SU-DHL-6 (cell line): Measurements from ENCODE around the gene SNX1.

Experiments
- EZH2phosphoT487 ChIP-seq: fragments of 200-600 bp; sonication (generic), shearing (Covaris generic); conservative IDR thresholded peaks from 2 replicates; pipeline ENCODE4 v1.6.1; 2018; ENCODE audit warnings: mild to moderate bottlenecking, antibody characterized with exemption, low read length, moderate library complexity, mixed read lengths
- TF ChIP-seq, protein P1 (sequence below): fragments of 200-600 bp; sonication (generic); IDR thresholded peaks from one replicate; pipeline ENCODE4 v1.5.1; 2017; ENCODE audit warnings: antibody characterized with exemption, mild to moderate bottlenecking, low read length, moderate library complexity; ENCODE audit not compliant: insufficient read depth, poor library complexity, severe bottlenecking

- TF ChIP-seq, protein P1, sequence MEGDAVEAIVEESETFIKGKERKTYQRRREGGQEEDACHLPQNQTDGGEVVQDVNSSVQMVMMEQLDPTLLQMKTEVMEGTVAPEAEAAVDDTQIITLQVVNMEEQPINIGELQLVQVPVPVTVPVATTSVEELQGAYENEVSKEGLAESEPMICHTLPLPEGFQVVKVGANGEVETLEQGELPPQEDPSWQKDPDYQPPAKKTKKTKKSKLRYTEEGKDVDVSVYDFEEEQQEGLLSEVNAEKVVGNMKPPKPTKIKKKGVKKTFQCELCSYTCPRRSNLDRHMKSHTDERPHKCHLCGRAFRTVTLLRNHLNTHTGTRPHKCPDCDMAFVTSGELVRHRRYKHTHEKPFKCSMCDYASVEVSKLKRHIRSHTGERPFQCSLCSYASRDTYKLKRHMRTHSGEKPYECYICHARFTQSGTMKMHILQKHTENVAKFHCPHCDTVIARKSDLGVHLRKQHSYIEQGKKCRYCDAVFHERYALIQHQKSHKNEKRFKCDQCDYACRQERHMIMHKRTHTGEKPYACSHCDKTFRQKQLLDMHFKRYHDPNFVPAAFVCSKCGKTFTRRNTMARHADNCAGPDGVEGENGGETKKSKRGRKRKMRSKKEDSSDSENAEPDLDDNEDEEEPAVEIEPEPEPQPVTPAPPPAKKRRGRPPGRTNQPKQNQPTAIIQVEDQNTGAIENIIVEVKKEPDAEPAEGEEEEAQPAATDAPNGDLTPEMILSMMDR = no peak
- TF ChIP-seq EZH2phosphoT487 = no peak
Measured at GRCh38 chr15:64141798-64142512, 46.2 kb downstream of the SNX1 start.
